GM19328 (cell line): ENCODE results near the gene SNRNP40.

Source experiments
- ATAC-seq: cut with Tn5 transposase; IDR thresholded peaks from one replicate; pipeline ENCODE4 v1.9.1; 2021; ENCODE audit warnings: mild to moderate bottlenecking, moderate library complexity; ENCODE audit not compliant: unreplicated experiment

Gene SNRNP40

GRCh38 chr1:31296486-31297276 is at the start of gene SNRNP40, which contains the start of gene ZCCHC17:
TSS of gene SNRNP40 (minus strand) at chr1:31296788. CDS start at chr1:31296751, 37 bp downstream.
TSS of gene ZCCHC17 (plus strand) at chr1:31297032. CDS start at chr1:31310099, 13,067 bp downstream.
- peak; percentile 95 for ATAC-seq

DNA sequence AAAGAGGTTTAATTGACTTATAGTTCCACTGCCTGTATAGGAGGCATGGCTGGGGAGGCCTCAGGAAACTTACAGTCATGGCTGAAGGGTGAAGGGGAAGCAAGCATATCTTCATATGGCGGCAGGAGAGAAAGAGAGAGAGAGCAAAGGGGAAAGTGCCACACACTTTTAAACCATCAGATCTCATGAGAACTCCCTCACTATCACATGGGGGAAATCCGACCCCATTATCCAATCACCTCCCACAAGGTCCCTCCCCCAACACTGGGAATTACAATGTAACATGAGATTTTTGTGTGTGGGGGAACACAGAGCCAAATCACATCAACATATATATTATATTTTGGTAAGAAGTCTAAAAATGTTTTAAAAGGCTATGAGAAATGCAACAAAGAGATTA is 49.0 kb upstream of the SNRNP40 start:
- no peak for ATAC-seq

DNA sequence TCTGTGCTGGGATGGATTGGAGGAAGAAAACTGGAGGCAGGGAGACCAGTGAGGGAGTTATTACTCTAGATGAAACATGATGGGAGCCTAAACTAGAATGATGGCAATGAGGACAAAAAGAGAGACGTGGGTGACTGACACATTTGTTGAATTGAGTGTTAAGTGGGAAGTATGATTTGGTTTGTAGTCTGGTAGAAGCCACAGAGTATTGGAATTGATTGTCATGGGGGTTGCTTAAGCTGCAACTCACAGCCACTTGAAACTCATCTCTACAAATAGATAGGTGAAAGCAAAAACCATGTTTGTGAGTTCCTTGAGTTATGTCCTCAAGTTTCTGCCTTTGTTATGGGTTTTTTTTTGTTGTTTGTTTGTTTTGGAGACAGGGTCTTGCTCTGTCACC is 47.9 kb upstream of the SNRNP40 start:
- no peak for ATAC-seq

GRCh38 chr1:31336687-31337467 is 40.3 kb upstream of the SNRNP40 start:
- no peak for ATAC-seq

DNA sequence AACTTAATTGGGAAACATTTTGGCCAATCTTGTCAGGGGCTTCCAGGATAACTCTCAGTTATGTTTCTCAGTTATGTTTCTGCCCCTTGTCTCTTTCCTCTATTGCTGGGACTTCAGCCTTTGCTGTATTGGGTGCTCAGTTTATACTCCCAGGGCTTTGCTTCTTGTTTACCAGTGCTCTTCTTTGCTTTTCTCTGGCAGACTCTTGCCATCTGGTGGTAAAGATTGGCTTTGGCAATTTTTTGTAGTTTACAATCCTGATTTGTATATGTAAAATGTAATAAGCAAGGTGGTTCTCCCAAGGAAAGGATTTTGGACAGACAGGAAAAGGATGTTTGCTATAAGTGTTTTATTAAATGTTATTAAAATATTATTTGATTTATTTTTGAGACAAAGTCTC is 38.4 kb upstream of the SNRNP40 start:
- ATAC-seq: no peak

DNA sequence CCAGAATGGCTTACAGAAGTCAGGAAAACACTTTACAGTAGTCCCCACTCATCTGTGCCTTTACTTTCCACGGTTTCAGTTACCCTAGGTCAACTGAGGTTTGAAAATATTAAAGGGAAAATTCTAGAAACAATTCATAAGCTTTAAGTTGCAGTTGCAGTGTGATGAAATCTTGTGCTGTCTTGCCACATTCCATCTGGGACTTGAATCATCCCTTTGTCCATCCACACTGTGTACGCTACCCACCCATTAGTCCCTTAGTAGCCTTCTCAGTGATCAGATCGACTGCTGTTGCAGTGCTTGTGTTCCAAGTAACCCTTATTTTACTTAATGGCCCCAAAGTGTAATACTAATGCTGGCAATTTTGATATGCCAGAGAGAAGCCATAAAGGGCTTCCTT is 30.8 kb upstream of the SNRNP40 start:
- ATAC-seq: no peak

DNA sequence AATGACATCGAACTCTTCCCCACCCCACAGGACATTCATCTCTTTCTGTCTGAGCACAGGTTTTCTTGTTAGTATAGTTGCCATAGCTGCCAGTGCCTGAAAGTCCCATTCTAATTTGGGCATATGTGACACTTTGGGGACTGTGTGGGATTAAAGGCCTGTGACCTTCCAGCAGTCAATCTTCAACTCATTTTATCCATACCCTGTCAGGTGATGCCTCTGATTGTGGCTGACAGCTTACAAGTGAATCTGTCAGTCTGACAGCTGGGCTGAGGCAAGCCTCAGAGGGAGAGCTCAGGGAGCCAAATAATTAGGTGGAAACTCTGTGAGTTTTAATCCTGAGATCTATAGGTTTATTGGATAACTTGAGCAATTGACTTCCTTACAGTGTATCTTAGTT is 29.9 kb upstream of the SNRNP40 start:
- no peak for ATAC-seq

DNA sequence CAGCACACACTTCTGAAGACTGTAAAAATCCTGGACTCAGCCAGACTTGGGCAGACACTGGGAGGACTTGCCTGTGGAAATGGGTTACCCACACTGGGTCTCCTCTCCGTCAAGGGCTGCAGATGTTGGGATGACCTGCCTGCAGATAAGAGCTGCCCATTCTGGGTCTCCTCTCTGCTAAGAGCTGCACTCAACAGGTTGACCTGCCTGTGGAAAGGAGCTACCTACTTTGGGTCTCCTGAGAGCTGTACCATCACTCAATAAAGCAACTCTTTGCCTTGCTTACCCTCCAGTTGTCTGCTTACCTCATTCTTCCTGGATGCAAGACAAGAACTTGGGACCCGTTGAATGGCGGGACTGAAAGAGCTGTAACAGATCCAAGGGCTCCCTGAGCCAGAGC is 28.4 kb upstream of the SNRNP40 start:
- ATAC-seq: no peak

DNA sequence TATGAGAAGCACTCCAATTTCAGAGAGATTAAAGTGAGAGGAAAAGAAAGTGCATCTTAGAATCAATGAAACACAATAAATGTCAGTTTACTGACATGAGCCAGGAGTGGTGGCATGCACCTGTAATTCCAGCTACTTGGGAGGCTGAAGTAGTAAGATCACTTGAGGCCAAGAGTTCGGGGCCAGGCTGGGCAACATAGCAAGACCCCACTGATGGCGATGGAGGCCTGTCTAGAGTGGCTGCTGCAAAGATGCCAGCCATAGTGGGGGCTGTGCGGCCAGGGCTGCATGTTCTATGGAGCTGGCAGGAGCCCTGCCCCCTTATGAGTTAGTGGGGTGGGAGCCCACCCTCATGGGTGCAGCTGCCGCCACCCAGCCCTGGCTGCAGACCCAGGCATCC is 27.5 kb upstream of the SNRNP40 start:
- ATAC-seq: no peak

DNA sequence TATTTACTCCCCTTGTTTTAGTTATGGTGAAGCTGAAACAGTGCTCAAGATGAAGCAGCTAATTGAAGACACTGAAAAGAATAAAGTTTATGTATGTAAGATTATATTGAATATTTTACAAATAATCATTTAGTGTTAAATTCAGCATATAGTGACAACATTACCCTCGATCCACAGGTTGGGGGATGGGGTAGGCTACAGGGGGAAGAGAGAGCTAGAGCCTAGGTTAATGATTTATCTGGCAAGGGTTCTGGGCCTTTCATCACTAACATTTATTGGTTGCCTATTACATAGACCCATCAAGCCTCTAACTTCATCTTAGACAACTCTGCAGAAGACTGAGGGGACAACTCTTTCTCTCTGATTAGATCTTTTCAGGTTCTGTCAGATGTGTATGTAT is 21.6 kb upstream of the SNRNP40 start:
- ATAC-seq: no peak

DNA sequence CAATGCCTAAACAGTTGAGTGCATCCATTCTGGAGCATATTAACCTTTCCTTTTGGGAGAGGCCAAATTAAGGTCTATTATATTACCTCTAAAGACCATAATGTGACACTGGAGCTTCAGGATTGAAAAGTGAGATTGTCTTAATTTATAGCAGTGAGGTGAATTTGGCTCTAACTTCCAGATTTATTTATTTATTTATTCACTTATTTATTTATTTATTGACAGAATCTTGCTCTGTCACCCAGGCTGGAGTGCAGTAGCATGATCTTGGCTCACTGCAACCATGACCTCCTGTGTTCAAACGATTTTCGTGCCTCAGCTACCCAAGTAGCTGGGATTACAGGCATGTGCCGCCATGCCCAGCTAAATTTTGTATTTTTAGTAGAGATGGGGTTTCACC is 19.3 kb upstream of the SNRNP40 start:
- ATAC-seq: no peak

- ATAC-seq: no peak
Observed at GRCh38 chr1:31310198-31310597, 13.6 kb upstream of the SNRNP40 start.

GRCh38 chr1:31308036-31308435 is 11.4 kb upstream of the SNRNP40 start:
- no peak for ATAC-seq

DNA sequence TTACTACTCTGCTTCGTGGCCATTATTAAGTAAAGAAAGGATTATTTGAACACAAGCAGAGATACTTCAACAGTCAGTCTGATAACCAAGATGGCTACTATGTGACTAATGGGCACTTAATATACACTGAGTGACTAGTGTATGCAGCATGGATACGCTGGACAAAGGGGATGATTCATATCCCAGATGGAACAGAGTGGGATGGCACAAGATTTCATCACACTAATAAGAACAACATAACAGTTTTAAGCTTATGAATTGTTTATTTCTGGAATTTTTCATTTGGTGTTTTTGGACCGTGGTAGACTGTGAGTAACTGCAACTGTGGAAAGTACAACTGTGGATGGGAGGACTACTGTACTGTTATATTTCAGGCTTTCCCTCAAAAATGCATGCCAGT is 9.7 kb upstream of the SNRNP40 start:
- ATAC-seq: no peak

- no peak for ATAC-seq
Observed at GRCh38 chr1:31302709-31303441, 6.3 kb upstream of the SNRNP40 start.

DNA sequence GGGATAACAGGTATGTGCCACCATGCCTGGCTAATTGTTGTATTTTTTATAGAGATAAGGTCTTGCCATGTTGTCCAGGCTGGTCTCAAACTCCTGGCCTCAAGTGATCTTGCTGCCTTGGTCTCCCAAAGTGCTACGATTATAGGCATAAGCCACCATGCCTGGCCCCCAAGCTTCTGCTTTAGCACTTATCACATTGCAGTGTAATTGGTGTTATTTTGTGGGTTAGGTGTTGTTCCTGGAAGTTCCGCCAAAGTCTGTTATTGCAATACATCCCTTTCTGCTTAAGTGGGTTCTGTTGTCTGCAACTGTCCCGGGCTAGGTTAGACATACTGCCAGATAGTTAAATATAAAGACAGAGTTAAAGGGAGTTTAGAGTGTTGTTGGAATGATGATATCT is 3.6 kb upstream of the SNRNP40 start:
- no peak for ATAC-seq

DNA sequence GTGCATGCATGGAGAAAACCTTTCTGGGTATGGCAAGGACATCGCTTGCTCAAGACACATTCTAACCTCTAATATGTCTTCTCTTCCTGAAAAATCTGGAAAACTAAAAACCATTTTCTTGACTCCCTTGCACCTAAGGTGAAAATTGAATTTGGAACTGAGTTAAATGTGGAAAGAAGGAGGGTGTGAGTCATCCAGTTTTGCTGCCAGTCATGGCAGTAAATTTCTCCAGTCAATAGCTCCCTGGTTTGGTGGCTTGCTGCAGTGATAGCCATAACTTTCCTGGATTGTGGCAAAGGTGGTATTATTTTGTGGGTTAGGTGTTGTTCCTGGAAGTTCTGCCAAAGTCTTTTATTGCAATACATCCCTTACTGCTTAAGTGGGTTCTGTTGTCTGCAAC is 2.8 kb upstream of the SNRNP40 start:
- ATAC-seq: no peak

DNA sequence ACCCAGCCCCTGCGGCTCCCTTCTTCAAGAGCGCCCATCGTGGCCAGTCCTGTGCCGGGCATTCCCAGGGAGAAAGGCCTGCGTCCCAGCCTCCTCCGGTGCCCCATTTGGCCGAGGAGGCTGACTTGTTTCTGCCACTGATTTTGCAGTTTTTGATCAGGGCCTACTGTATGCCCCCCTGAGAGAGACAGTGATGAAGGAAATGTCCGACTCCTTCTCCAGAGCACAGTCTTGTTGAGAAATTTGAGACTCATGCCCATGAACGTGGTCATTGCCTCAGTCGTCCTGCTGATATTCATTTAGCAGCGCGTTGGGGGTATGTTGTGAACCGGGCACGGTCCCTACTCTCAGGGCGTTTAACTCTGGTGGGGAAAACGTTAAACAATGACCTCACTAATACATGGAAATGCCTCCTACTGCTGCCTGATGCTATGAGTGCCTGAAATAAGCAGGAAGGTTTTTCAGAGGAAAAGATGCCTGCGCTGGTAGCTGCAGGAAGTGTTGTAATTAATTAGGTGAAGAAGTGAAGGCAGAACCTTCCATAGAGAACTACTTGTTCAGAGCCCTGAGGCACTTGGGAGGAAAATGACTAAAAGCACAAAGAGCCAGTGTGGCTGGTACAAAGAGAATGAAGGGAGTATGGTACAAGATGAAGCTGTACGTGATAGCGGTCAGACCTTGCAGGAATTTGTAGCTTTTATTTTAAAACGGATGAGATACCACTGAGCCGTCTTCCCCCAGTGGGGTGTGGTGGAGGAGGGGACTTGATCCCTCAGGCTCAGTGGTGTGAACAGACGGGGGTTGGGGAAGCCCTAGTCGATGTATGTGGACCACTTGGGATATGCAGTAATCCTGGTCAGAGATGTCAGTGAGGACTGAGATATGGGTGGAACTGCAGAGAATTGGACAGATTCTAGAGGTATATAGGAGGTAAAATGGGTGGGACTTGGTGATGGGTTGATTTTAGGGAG is 974 bp upstream of the SNRNP40 start:
- peak; percentile 5 for ATAC-seq

DNA sequence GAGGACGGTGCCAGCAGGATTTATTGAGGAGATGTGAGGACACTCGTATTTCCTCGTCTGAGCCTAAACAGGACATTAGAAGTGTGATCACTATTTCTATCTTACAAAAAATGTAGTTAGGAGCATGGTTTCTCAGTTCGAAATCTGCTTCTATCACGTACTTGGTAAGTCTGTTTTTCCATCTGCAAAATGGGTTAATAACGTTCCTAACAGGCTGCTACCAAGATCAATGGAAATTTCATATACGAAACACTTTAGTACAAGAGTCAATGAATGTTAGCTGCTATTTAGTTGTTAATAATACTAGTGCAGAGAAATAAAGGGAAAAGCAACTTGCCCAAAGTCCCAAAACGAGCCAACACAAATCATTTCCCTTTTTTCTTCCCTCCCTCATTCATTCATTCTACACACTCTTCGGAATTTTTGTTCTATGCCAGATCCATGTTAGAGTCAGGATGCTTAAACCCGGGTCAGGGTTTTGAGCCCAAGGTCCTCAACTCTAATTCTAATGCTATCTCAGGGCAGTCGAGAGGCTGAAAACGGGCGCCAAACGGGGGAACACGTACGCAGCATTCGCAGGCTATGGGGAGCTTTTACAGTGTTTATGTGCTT is 608 bp downstream of the SNRNP40 start:
- ATAC-seq: no peak

DNA sequence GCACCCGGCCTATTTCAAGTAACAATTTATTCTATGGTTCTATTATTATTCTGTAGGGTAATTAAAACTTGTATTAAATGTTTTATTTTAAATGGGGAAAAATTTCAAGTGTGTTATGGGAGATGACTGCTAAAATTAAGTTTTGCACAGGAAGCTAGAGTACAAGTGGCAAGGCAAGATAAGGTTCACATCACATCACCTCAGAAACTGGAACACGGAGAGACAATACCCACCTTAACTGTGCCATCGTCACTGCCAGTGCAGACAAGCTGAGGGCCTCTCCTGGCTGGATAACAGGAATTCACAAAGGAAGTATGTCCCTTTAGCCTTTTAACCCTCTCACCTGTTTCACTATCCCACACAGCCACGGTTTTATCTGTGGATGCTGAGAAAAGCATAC is 7.6 kb downstream of the SNRNP40 start:
- ATAC-seq: no peak
